Subcutaneous abdominal adipose tissue (tissue), 5 donors: ENCODE measurements around the gene TAF10.

ENCODE experiments used
- H3K27ac ChIP-seq: one replicate; pipeline ENCODE4 v1.7.0; 2013; ENCODE audit warnings: low read depth, mild to moderate bottlenecking, inconsistent platforms, low read length, moderate library complexity
- H3K27me3 ChIP-seq, 5 donors: one replicate each; pipeline ENCODE4 v1.7.0; 2013; ENCODE audit warnings: low read length in 5 of 5, inconsistent platforms in 1 of 5; ENCODE audit not compliant: control insufficient read depth in 5 of 5, insufficient read depth in 4 of 5
- H3K36me3 ChIP-seq, 5 donors: one replicate each; pipeline ENCODE4 v1.7.0; 2013; ENCODE audit warnings: low read length in 5 of 5; ENCODE audit not compliant: control insufficient read depth in 5 of 5, insufficient read depth in 5 of 5
- H3K4me1 ChIP-seq, 5 donors: one replicate each; pipeline ENCODE4 v1.7.0; 2013; ENCODE audit warnings: low read length in 5 of 5, mild to moderate bottlenecking in 3 of 5, moderate library complexity in 1 of 5; ENCODE audit not compliant: control insufficient read depth in 5 of 5, insufficient read depth in 5 of 5
- H3K4me3 ChIP-seq, 5 donors: one replicate each; pipeline ENCODE4 v1.7.0; 2013; ENCODE audit warnings: low read length in 5 of 5, low read depth in 1 of 5
- H3K9ac ChIP-seq, 5 donors: one replicate each; pipeline ENCODE4 v1.7.0; 2013; ENCODE audit warnings: low read length in 5 of 5, mild to moderate bottlenecking in 4 of 5, moderate library complexity in 3 of 5
- H3K9me3 ChIP-seq, 5 donors: one replicate each; pipeline ENCODE4 v1.7.0; 2013; ENCODE audit warnings: low read length in 5 of 5; ENCODE audit not compliant: control insufficient read depth in 5 of 5
- donor health status: healthy.
- donor health status: healthy.
- donor health status: healthy.
- donor health status: healthy.
- donor health status: healthy.

The TAF10 gene

DNA sequence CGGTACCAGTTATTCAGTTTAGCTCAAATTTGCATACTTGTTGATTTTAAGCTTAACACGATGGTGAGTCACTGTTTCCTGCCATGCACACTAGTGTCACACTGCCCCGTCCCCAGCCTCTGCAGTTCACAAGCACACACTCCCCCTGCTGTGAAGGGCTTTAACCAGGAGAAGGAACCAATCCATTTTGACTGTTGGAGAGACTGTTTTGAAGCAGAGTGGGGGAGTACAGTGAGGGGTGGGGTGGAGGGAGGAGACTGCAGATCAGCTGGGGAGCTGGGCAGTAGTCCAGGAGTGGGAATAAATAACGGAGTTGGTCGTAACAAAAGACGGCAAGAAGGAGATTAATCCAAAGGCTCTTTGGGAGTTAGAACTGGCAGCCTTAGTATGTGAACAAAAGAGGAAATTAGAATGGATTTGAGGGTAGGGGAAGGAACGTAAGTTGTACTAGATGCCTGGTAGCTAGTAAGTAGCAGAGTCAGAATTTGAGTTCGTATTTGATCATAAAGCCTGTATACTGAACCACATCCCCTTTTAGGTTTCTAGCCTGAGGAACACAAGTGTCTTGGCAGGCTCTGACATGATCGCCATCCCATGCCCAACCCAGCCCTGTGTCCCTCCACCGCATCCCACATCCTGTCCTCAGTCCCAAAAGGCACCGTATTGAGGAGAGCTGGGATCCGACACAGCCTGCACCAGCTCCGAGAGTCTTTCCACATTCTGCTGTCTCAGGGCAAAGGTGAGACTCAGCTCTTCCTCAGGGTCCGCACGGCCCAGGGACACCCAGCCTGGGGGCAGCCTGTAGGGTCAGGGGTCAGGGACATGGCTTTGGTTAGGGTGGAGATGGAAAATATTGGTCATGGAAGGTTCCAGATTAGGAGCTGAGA lies 6.3 kb upstream of the TAF10 start:
- peaks cover 11 to 29% (median 24%) of the 10 kb centered on the region in 5 donors for H3K4me1 ChIP-seq
- peak overlapping the region; percentile 92 for H3K27ac ChIP-seq
- H3K9ac ChIP-seq: peak overlapping the region; percentile 72 to 98 (median 93)
- no peaks in the 10 kb centered on the region for H3K27me3 ChIP-seq
- peak overlapping the region; percentile 86 to 97 (median 91) for H3K4me3 ChIP-seq
- no peaks in the 10 kb centered on the region for H3K9me3 ChIP-seq
- H3K36me3 ChIP-seq: peaks cover 0 to 47% (median 36%) of the 10 kb centered on the region in 5 donors

DNA sequence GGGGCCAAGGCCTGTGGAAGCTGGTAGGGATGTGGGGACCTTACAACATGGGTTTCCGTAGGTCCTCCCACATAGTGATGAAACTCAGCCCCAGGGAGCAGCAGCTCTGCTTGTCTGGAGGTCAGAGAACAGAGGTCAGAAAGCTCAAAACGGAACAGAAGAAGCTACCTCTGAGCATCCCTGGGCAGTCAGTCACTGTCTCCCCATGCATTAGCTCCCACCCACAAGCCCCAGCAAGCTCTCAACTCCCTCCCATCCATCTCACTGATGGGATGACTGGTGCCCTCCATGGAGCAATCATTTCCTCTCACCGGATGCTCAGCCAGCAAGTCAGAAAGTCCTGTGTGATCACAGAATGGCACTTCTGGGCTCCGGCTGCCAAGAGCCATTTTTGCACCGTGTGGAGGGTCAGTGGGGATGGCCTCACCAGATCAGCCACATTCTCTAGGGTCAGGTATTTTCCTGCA lies 5.3 kb upstream of the TAF10 start:
- Histone ChIP-seq H3K4me1 (peaks cover 16 to 38% (median 29%) of the 10 kb centered on the region in 5 donors), H3K27ac (peak overlapping the region; percentile 92), H3K36me3 (peaks cover 0 to 38% (median 32%) of the 10 kb centered on the region in 5 donors), H3K9ac (peak overlapping the region in 1 of 5 donors; percentile 35), H3K9me3 (no peaks in the 10 kb centered on the region), H3K27me3 (no peaks in the 10 kb centered on the region), H3K4me3 (peak overlapping the region; percentile 2 to 97 (median 27))

DNA sequence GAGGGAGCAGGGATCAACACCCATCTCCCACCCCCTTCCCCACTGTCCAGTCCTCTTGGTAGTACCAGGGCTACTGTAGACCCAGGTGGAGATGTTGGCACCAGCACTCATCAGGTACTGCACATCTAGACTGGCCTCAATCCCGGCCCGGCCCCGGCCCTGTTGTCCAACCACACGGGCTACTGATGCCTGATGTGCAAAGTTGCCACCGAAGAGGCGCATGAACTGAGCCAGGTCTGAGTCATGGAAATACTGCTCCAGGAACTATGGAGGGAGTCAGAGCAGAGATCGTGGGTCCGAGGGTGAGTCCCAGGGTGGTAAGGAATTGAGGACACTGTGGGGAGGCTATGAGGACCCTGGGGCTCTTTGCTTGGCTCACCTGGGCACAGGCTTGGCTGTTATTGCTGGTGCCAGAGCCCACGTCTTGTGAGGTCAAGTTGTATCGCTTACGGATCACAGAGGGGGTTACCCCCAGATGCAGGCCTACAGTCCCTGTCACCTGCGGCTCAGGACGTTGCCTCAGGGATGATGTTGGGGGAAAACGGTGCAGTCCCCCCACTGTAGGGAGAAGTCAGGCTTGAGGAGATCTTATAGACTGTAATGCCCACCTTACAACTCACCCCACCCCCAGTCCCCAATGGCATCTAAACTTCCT lies 4.7 kb upstream of the TAF10 start:
- Histone ChIP-seq H3K27me3 (no peaks in the 10 kb centered on the region), H3K4me3 (no peak overlapping the region), H3K4me1 (peaks cover 16 to 40% (median 29%) of the 10 kb centered on the region in 5 donors), H3K36me3 (peaks cover 0 to 36% (median 32%) of the 10 kb centered on the region in 5 donors), H3K9me3 (no peaks in the 10 kb centered on the region), H3K9ac (no peak overlapping the region), H3K27ac (no peak overlapping the region)

DNA sequence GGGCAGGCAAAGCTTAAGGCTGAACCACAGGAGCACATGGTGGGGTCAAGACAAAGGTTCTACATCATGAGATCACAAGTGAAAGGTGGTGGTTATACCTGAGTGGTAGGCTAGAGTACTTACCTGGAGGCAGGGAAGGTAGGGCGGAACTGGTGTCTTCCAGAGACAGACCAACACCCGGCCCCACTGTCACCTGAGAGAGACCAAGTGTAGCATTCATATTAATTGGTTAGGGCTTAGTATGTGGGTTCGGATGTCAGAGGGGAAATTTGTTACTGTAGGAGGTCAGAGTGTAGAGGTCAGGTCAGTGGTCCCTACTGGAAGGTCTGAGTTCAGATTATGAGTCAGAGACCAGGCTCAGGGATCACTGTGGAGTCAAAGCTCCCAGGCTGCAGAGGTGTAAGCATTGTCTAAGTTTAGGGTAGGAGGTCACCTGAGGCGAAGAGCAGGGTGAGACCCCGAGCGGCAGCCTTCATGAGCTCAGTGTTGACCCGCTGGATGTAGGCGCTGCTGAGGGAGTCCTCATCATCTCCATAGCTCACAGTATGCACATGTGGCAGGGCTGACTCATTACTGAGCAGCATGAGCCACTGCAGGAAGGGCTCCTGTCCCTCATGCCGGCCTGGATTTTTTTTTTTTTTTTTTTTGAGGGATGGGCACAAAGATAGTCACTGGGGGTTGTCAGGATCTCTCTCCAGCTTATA lies 4.0 kb upstream of the TAF10 start:
- Histone ChIP-seq H3K4me1 (peaks cover 20 to 47% (median 36%) of the 10 kb centered on the region in 5 donors), H3K36me3 (peaks cover 0 to 37% (median 33%) of the 10 kb centered on the region in 5 donors), H3K27ac (no peak overlapping the region), H3K9ac (no peak overlapping the region), H3K4me3 (no peak overlapping the region), H3K9me3 (no peaks in the 10 kb centered on the region), H3K27me3 (no peaks in the 10 kb centered on the region)

DNA sequence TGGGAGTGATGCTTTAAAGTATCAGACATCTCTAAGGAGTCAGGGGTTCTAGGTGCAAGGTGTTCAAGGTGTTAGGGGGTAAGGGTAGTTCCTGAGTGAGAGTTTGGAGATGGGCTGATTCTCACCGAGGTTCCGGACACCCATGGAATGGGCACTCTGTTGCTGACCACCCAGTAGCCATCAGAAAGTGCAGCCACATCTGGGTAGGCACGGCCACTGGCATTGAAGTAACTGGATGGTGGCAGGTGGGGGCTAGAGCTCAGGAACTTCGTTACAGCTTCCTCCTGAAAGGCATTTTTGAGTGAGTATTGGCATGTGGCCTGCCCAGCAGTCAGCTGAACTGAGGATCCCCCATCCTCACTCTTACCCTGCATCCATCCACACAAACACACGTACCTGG lies 3.0 kb upstream of the TAF10 start:
- H3K9me3 ChIP-seq: no peaks in the 10 kb centered on the region
- H3K27ac ChIP-seq: no peak overlapping the region
- no peak overlapping the region for H3K4me3 ChIP-seq
- H3K36me3 ChIP-seq: peaks cover 0 to 47% (median 43%) of the 10 kb centered on the region in 5 donors
- no peaks in the 10 kb centered on the region for H3K27me3 ChIP-seq
- peaks cover 21 to 56% (median 43%) of the 10 kb centered on the region in 5 donors for H3K4me1 ChIP-seq
- no peak overlapping the region for H3K9ac ChIP-seq

DNA sequence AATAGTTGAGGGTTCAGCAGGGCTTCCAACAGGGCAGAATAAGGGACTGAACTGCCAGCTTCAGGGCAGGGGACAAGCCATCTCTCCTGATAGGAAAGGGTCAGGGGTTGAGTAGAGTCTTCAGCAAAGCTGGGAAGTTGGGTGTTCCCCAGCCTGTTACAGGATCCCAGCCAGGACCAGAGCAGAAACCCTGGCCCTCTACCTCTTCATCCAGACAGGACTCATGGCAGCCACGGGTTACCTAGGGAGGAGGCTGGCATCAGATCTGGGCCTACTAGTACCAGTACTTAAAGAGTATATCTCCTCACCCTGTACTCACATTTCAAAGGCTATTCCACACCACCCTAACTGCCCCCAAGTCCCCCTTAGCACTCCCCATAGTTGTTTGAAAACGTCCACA lies 2.4 kb upstream of the TAF10 start:
- no peaks in the 10 kb centered on the region for H3K9me3 ChIP-seq
- no peak overlapping the region for H3K9ac ChIP-seq
- peaks cover 21 to 50% (median 38%) of the 10 kb centered on the region in 5 donors for H3K4me1 ChIP-seq
- H3K27me3 ChIP-seq: no peaks in the 10 kb centered on the region
- H3K36me3 ChIP-seq: peaks cover 0 to 53% (median 49%) of the 10 kb centered on the region in 5 donors
- no peak overlapping the region for H3K27ac ChIP-seq
- no peak overlapping the region for H3K4me3 ChIP-seq

DNA sequence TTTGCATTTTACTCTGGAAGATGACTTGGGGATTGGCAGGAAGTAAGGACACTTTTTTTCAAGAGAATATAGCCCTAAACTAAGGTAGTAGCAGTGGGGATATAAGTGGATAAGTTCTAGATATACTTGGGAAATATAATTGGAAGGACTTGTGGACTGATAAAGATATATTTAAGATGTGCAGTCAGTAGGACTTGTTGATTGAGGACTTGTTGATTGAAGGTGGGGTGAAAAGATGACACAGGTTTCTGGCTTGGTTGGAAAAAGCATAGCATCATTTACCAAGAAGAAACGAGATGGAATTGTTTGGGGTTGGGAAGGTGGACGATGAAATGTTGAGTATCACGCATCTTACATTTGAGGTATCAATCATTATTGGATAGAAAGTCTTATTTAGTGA lies 1.5 kb upstream of the TAF10 start:
- no peak overlapping the region for H3K4me3 ChIP-seq
- peak overlapping the region; percentile 99 for H3K27ac ChIP-seq
- H3K36me3 ChIP-seq: peaks cover 0 to 62% (median 59%) of the 10 kb centered on the region in 5 donors
- H3K4me1 ChIP-seq: peaks cover 17 to 44% (median 33%) of the 10 kb centered on the region in 5 donors
- no peaks in the 10 kb centered on the region for H3K9me3 ChIP-seq
- no peaks in the 10 kb centered on the region for H3K27me3 ChIP-seq
- no peak overlapping the region for H3K9ac ChIP-seq

DNA sequence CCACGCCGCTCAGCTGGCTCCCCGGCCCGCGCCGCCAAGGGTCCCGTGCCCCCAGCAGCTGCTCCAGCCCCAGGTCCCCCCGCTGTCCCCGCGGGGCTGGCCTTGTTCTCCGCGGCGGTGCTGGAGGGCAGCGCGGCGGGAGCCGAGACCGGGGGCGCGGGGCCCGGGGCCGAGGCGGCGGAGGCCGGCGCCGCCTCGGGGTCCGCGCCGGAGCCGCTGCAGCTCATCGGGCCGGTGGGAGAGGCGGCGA lies 128 bp downstream of the TAF10 start:
- Histone ChIP-seq H3K9me3 (no peaks in the 10 kb centered on the region), H3K4me3 (peak overlapping the region in 4 of 5 donors; percentile 69 to 78 (median 76)), H3K36me3 (peaks cover 5 to 69% (median 67%) of the 10 kb centered on the region in 5 donors), H3K9ac (peak overlapping the region in 4 of 5 donors; percentile 79 to 90 (median 87)), H3K27me3 (no peaks in the 10 kb centered on the region), H3K27ac (peak overlapping the region; percentile 99), H3K4me1 (peaks cover 15 to 45% (median 36%) of the 10 kb centered on the region in 5 donors)

DNA sequence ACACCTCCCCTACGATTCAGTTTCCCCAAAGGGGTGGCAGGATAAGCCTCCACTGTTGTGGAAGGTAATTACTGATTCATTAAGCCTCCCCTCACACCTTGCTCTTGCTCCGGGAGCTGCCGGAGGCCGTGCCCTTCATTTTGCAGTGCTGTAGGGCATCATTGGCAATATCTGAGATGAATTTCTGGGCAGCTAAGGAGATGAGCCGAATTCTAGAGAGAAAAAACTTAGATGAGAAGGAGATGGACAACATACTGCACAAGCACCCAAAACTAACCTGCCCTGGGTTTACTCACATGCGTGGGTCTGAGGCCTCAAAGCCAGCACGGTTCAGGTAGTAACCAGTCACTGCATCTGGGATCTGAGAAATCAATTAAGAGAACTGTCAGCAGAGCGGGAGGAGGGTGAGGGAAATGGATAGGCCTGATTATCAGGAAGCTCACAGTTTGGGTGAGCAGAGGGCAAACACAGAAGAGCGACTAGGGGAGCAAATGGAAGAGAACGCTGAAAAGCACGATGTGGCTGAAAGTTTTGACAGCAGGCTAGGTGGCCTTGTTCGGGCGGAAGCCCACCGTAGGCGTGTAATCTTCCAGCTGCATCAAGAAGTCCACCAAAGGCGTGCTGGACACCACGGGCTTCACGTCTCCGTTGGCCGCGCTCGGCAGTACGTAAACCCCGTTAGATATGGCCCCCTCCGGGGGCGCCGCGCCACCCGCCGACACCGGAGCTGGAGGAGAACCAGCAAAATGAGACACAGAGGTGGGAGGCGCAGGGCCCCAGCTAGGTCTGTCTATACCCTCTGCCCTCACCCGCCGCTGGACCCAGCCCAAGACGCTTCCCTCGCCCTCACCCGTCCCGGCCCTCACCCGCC lies 689 bp downstream of the TAF10 start:
- Histone ChIP-seq H3K36me3 (peaks cover 5 to 63% (median 62%) of the 10 kb centered on the region in 5 donors), H3K4me1 (peaks cover 15 to 51% (median 42%) of the 10 kb centered on the region in 5 donors)

More for the DNA sequence above, 689 bp downstream of the TAF10 start:
- peak overlapping the region; percentile 69 to 78 (median 75) for H3K4me3 ChIP-seq
- peak overlapping the region; percentile 79 to 90 (median 87) for H3K9ac ChIP-seq
- H3K27me3 ChIP-seq: no peaks in the 10 kb centered on the region
- H3K9me3 ChIP-seq: no peaks in the 10 kb centered on the region
- H3K27ac ChIP-seq: peak overlapping the region; percentile 98
